Measurements from ENCODE around the gene OR5A2. TPM values are rescaled to one million over a fixed set of nuclear protein-coding genes. Genes with fewer than 3 reads are reported as not detected.
"Not testable (repeated sequence)": the region's sequence is repeated elsewhere in the genome, so short reads cannot be mapped to it uniquely, and the experiment has no call there.

The OR5A2 gene
- total and polyA plus RNA-seq, 3 experiments from 2014 or later = not detected

GRCh38 chr11:59372324-59372723 lies 53.9 kb downstream of the OR5A2 start:
- H3K36me3 ChIP-seq (ENCODE audit: insufficient read depth, low read length); H3K4me3 Mint-ChIP-seq; H3K27ac Mint-ChIP-seq; H3K4me1 ChIP-seq (ENCODE audit: insufficient read depth, low read length); H3K27ac ChIP-seq (ENCODE audit: low read depth, low read length); H3K27me3 ChIP-seq (ENCODE audit: insufficient read depth, low read length, poor library complexity, severe bottlenecking); H3K36me3 Mint-ChIP-seq; CTCF ChIA-PET; H3K4me3 ChIP-seq (ENCODE audit: low read length); H3K9me3 ChIP-seq (ENCODE audit: low read length); POLR2A ChIA-PET; H3K4me1 Mint-ChIP-seq; DNase-seq: not testable (repeated sequence)
- Mint-ChIP-seq H3K9me3 (peaks cover 6 to 18% (median 15%) of the 10 kb centered on the region in 5 donors), H3K27me3 (peaks cover 10 to 13% of the 10 kb centered on the region in 2 donors)

- Histone ChIP-seq H3K36me3 (ENCODE audit: insufficient read depth, low read length) (no peaks in the 10 kb centered on the region), H3K9me3 (ENCODE audit: low read length) (no peaks in the 10 kb centered on the region), H3K4me3 (ENCODE audit: low read length) (no peak overlapping the region), H3K27me3 (ENCODE audit: insufficient read depth, low read length, poor library complexity, severe bottlenecking) (no peaks in the 10 kb centered on the region), H3K4me1 (ENCODE audit: insufficient read depth, low read length) (no peaks in the 10 kb centered on the region), H3K27ac (ENCODE audit: low read depth, low read length) (no peak overlapping the region)
- peaks cover 6 to 21% (median 15%) of the 10 kb centered on the region in 5 donors for H3K9me3 Mint-ChIP-seq
- H3K36me3 Mint-ChIP-seq = no peaks in the 10 kb centered on the region
- H3K27ac Mint-ChIP-seq = no peak overlapping the region
- H3K4me3 Mint-ChIP-seq = no peak overlapping the region
- ChIA-PET CTCF (no interaction called here), POLR2A (no interaction called here)
- H3K4me1 Mint-ChIP-seq = no peaks in the 10 kb centered on the region
- peaks cover 8 to 22% of the 10 kb centered on the region in 2 donors for H3K27me3 Mint-ChIP-seq
- DNase-seq = no peak
Observed at GRCh38 chr11:59368238-59369022, 57.8 kb downstream of the OR5A2 start.

Other genes with a start within 250 kb of the OR5A2 start
- gene MPEG1, start 213.5 kb downstream of the OR5A2 start, total RNA-seq = 1 to 10 TPM; 1.2 to 1.5 TPM
- not detected for gene MPEG1, start 213.5 kb downstream of the OR5A2 start, polyA plus RNA-seq
- gene OR5AN1, start 67.5 kb downstream of the OR5A2 start, total RNA-seq = not detected
- gene OR5AN1, start 67.5 kb downstream of the OR5A2 start, polyA plus RNA-seq = not detected
- not detected for gene OR5A1, start 10.1 kb upstream of the OR5A2 start, total RNA-seq
- not detected for gene OR5A1, start 10.1 kb upstream of the OR5A2 start, polyA plus RNA-seq
- not detected for gene OR4D6, start 30.5 kb upstream of the OR5A2 start, total RNA-seq
- gene OR4D6, start 30.5 kb upstream of the OR5A2 start, polyA plus RNA-seq = not detected
- not detected for gene OR4D10, start 46.9 kb upstream of the OR5A2 start, total RNA-seq
- gene OR4D10, start 46.9 kb upstream of the OR5A2 start, polyA plus RNA-seq = not detected
- gene OR4D11, start 77.2 kb upstream of the OR5A2 start, total RNA-seq = not detected
- not detected for gene OR4D11, start 77.2 kb upstream of the OR5A2 start, polyA plus RNA-seq
- gene OR4D9, start 85.1 kb upstream of the OR5A2 start, total RNA-seq = not detected
- gene OR4D9, start 85.1 kb upstream of the OR5A2 start, polyA plus RNA-seq = not detected
- 10 to 100 TPM; 37.8 to 38.4 TPM for gene OSBP, start 189.4 kb upstream of the OR5A2 start, total RNA-seq
- 32.3 TPM for gene OSBP, start 189.4 kb upstream of the OR5A2 start, polyA plus RNA-seq
- 10 to 100 TPM; 61.3 to 65.8 TPM for gene PATL1, start 242.6 kb upstream of the OR5A2 start, total RNA-seq
- 7.5 TPM for gene PATL1, start 242.6 kb upstream of the OR5A2 start, polyA plus RNA-seq